IgD-negative memory B cell (primary cell): ENCODE data around the gene ADIPOR2. TPM values are rescaled to one million over a fixed set of nuclear protein-coding genes. Genes with fewer than 3 reads are reported as not detected.
A peak's percentile ranks its signal among the peaks of the same experiment; 100 is the strongest.

Experiments
- H3K27ac Mint-ChIP-seq, 3 donors: one replicate each; pipeline ENCODE4 v1.8.0; 2020 to 2022; ENCODE audit warnings: mild to moderate bottlenecking in 3 of 3, mixed read lengths in 3 of 3, moderate library complexity in 1 of 3
- H3K27me3 Mint-ChIP-seq: one replicate; pipeline ENCODE4 v1.8.0; 2021; ENCODE audit warnings: mixed read lengths
- H3K36me3 Mint-ChIP-seq: one replicate; pipeline ENCODE4 v1.8.0; 2020; ENCODE audit warnings: mild to moderate bottlenecking, mixed read lengths
- H3K4me1 Mint-ChIP-seq, 3 donors: one replicate each; pipeline ENCODE4 v1.8.0; 2020 to 2022; ENCODE audit warnings: mixed read lengths in 3 of 3, mild to moderate bottlenecking in 1 of 3
- H3K4me3 Mint-ChIP-seq, 4 donors: one replicate each; pipeline ENCODE4 v1.8.0; 2020 to 2022; ENCODE audit warnings: mild to moderate bottlenecking in 4 of 4, mixed read lengths in 4 of 4, moderate library complexity in 3 of 4
- H3K9me3 Mint-ChIP-seq, 3 donors: one replicate each; pipeline ENCODE4 v1.8.0; 2020 to 2021; ENCODE audit warnings: mixed read lengths in 3 of 3, mild to moderate bottlenecking in 1 of 3
- polyA plus RNA-seq: library from polyadenylated mRNA; unstranded; fragments of 300-500 nt; fragmentation: Illumina TruSeq; gene quantifications from one replicate; pipeline ENCODE4 v1.2.3, GENCODE V29; 2021

ADIPOR2 gene
- polyA plus RNA-seq, 1 donor from 2014 or later = 2.9 TPM

DNA sequence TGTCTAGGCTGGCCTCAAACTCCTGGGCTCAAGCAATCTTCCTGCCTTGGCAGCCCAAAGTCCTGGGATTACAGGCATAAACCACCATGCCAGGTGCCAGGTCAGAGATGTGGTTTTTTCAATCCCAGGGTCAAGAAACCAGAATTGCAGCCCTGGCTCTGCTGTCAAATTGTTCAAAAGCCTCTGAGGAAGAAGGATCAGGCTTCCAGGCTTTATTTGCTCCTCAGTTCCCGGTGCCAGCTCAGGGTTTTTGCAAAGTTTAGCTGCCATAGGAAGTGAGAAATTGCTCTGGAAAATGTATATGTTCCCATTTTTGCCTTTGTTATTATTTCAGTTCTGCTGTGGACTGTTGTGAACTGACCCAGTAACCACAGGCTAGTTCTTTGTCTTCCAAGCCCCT lies 33.2 kb upstream of the ADIPOR2 start:
- H3K9me3 Mint-ChIP-seq = no peaks in the 10 kb centered on the region
- H3K27me3 Mint-ChIP-seq = peaks cover under 1% of the 10 kb centered on the region
- H3K4me1 Mint-ChIP-seq = peaks cover 5 to 8% (median 7%) of the 10 kb centered on the region in 3 donors
- H3K36me3 Mint-ChIP-seq = no peaks in the 10 kb centered on the region
- H3K4me3 Mint-ChIP-seq = no peak overlapping the region
- H3K27ac Mint-ChIP-seq = no peak overlapping the region

DNA sequence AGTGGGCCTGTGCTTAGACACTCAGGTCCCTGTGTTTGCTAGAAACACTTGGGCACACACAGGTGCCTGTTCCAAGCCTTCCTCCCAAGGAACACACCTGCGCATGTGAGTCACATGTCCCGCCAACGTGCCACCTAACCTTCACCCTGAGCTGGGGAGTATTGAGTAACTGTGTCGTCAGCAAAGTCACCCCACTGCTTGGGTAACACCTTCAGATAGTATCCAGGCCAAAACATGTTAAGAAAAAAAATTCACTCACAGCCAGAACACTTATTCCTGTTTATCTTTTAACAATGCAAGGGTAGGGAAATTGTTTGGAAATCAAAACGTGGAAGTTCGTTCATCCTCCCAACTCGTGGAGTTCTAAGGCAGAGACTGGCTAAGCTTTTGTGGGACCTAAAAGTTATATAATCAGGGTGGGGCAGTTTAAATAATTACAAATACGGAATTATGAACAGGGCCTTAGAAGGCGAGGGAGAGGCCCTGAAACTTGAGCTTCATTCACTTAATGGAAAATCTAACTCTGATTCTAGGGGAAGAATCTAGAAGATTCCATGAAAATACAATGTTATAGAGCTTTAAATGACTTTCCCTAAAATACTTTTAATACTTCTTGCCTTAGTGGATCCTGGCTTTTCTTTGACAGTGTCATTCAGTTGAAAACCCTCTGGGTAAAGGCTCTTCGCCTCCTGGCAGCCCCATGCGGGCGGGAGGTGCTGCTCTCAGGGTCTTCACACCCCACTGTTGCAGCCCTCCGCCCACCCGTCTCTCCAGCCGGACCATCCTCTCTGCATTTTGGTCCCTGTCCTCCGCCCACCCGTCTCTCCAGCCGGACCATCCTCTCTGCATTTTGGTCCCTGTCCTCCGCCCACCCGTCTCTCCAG lies 30.3 kb upstream of the ADIPOR2 start:
- no peaks in the 10 kb centered on the region for H3K27me3 Mint-ChIP-seq
- H3K4me3 Mint-ChIP-seq = peak overlapping the region in 3 of 4 donors; percentile 41 to 76 (median 50)
- no peaks in the 10 kb centered on the region for H3K36me3 Mint-ChIP-seq
- H3K9me3 Mint-ChIP-seq = no peaks in the 10 kb centered on the region
- H3K27ac Mint-ChIP-seq = peak overlapping the region; percentile 25 to 87 (median 65)
- H3K4me1 Mint-ChIP-seq = peaks cover 8 to 11% (median 9%) of the 10 kb centered on the region in 3 donors

DNA sequence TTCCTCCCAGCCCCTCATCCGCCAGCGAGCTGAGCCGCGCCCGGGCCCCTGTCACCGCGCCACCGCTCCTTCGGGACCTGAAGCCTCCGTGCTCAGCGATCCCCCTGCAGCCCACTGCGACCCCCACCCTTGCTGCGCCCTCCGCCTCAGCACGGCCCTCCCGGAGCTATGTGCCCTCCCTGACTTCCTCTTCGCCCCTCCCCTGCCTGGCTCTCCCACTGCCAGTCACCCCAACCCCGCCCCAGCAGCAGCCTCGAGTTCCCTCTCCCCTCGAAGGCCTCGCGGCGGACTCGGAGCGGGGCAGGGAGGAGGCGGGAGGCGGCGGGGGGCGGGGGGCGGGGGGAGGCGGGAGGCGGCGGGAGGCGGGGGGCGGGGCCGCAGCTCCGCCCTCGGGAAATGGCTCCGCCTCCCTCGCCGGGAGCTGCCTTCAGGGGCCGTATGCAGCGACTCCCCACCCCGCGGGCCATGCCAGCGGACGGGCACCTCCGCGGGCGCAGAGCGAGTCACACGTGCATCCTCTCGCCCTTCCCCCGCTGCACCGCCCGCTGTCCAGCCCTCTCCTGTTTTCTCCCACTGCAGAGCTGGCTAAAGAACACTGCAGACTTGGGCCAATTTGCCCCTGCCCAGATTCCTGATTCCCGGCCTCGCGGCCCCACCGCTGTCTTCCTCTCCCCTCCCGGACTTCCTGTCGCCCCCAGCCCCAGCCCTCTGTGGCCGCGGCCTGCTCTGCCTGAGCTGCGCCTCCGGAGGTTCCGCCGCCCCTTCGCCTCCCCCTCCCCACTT lies 29.1 kb upstream of the ADIPOR2 start:
- Mint-ChIP-seq H3K27me3 (peaks cover 2% of the 10 kb centered on the region), H3K36me3 (no peaks in the 10 kb centered on the region), H3K9me3 (no peaks in the 10 kb centered on the region), H3K27ac (peak overlapping the region in 2 of 3 donors; percentile 73 to 74), H3K4me1 (peaks cover 9 to 16% (median 13%) of the 10 kb centered on the region in 3 donors), H3K4me3 (peak overlapping the region; percentile 82 to 88 (median 86))

DNA sequence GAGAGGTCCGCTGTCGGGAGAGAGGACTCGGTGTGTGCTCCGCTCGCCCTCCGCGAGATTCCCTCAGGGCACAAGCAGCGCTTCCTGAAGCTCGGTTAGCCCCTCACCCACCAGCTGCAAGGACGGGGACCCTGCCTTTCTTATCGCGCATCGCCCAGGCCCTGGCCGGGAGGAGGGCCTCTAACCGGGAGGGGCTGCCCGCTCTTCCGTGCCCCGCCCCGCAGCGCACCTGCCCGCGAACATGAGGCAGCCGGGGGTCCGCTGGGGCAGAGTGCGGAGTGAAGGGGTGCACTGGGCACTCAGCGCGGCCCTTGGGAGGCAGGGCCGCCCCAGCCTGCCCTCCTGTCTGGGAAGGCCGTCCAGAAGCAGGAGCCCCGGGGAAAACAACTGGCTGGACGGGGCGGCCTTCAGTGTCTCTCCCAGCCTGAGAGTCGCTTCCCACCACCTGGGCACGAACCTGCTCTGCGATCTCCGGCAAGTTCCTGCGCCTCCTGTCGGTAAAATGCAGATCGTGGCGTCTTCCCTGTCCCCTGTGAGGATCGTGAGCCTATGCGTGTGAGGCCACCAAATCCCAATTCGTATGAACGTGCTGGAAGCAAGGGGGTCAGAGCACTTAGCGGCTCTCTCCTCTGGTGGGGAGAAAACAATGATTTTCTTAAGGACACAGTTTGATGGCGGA lies 28.0 kb upstream of the ADIPOR2 start:
- Mint-ChIP-seq H3K27me3 (peaks cover 2% of the 10 kb centered on the region), H3K4me1 (peaks cover 16 to 21% (median 20%) of the 10 kb centered on the region in 3 donors), H3K27ac (peak overlapping the region in 2 of 3 donors; percentile 60), H3K4me3 (peak overlapping the region; percentile 74 to 87 (median 84)), H3K9me3 (no peaks in the 10 kb centered on the region), H3K36me3 (no peaks in the 10 kb centered on the region)

DNA sequence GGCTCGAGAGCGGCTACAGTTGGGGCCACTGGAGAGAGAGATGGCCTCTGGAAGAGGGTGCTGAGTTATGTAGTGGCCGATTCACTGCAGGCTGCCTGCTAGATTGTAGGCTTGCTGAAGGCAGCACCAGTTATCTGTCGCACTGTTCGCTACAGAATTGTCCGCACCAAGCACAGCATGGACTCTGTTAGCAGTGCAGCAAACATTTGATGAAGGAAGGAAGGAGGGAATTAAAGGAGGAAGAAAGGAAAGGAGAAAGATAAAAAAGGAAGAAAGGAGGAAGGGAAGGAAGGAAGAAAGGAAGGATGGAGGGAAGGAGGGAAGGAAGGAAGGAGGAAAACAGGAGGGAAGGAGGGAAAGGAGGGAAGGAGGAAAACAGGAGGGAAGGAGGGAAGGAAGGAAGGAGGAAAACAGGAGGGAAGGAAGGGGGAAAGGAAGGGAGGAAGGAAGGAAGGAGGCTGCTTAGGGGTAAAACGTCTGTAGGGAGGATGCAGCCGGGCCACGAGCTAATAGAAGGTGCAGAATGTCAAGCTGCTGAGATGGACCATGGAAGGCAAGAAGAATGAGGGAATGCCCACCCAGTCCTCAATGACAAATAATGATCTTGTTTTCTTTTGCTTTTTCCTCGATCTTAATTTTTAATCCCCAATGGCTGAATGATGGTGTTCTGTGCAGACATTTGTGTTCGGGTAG lies 27.3 kb upstream of the ADIPOR2 start:
- Mint-ChIP-seq H3K4me3 (peak overlapping the region; percentile 74 to 87 (median 84)), H3K4me1 (peaks cover 20 to 22% (median 22%) of the 10 kb centered on the region in 3 donors), H3K9me3 (no peaks in the 10 kb centered on the region), H3K27ac (peak overlapping the region in 2 of 3 donors; percentile 60 to 88), H3K27me3 (peaks cover 2% of the 10 kb centered on the region), H3K36me3 (no peaks in the 10 kb centered on the region)

DNA sequence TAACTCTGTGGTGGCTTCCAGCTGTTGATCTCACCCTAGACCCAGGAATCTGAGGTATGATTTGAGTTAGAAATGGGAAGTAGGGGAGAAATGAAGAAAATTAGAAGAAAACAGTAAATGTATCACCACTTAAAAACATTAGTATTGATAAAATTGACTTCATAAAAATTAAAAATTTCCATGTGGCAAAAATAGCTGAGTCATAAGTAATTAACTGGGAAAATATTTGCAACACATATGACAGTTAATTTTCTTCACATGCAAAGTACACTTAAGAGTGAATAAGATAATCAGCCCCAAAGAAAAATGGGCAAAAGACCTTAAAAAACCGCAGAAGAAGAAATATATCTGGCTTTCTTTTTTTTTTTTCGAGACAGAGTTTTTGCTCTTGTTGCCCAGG lies 25.5 kb upstream of the ADIPOR2 start:
- peaks cover 2% of the 10 kb centered on the region for H3K27me3 Mint-ChIP-seq
- H3K4me1 Mint-ChIP-seq = peaks cover 23 to 27% (median 24%) of the 10 kb centered on the region in 3 donors
- H3K36me3 Mint-ChIP-seq = peaks cover 3% of the 10 kb centered on the region
- H3K4me3 Mint-ChIP-seq = peak overlapping the region in 2 of 4 donors; percentile 17 to 74
- no peaks in the 10 kb centered on the region for H3K9me3 Mint-ChIP-seq
- H3K27ac Mint-ChIP-seq = peak overlapping the region in 1 of 3 donors; percentile 81

DNA sequence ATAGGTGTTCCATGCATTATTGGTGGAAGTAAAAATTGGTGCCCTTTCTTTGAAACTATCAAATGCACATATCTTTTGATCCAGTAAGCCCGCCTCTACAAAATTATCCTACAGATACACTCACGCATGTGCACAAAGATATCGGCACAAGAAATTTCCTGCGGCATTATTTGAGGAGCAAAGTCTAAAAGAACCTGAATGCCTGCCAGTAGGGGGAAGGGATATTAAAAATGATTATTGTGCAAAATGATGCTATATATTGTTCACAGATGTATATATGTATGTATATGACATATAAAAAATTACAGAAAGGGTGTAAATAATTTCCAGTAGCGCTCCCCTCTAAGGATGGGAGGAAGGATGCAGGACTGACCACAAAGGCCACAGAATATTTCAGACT lies 24.7 kb upstream of the ADIPOR2 start:
- H3K36me3 Mint-ChIP-seq = peaks cover 3% of the 10 kb centered on the region
- peak overlapping the region in 1 of 4 donors; percentile 23 for H3K4me3 Mint-ChIP-seq
- peaks cover 2% of the 10 kb centered on the region for H3K27me3 Mint-ChIP-seq
- H3K9me3 Mint-ChIP-seq = no peaks in the 10 kb centered on the region
- peak overlapping the region in 1 of 3 donors; percentile 36 for H3K27ac Mint-ChIP-seq
- H3K4me1 Mint-ChIP-seq = peaks cover 20 to 26% (median 24%) of the 10 kb centered on the region in 3 donors

DNA sequence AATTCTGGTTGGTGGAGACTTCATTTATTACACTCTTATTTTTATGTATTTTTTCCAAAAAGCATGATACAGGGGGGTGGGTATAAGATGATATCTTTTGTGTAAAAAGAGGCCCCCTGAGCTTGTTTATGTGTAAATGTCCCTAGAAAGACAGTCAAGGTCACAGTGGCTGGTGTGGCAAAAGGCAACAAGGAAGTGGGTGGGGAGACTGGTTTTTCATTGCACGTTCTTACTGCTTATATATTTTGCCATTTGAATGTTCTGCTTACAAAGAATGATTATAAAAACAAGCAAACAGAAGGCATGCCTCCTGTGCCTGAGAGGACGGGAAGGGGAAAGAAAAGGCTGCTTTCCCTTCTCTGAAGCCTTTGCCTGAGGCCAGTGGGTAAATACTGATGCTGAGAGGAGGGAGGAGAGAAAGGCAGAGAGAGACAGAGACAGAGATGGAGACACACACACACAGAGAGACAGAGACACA lies 24.1 kb upstream of the ADIPOR2 start:
- Mint-ChIP-seq H3K27ac (peak overlapping the region in 1 of 3 donors; percentile 36), H3K27me3 (peaks cover 2% of the 10 kb centered on the region), H3K4me3 (peak overlapping the region in 1 of 4 donors; percentile 23), H3K9me3 (no peaks in the 10 kb centered on the region), H3K36me3 (peaks cover 3% of the 10 kb centered on the region), H3K4me1 (peaks cover 20 to 27% (median 22%) of the 10 kb centered on the region in 3 donors)

DNA sequence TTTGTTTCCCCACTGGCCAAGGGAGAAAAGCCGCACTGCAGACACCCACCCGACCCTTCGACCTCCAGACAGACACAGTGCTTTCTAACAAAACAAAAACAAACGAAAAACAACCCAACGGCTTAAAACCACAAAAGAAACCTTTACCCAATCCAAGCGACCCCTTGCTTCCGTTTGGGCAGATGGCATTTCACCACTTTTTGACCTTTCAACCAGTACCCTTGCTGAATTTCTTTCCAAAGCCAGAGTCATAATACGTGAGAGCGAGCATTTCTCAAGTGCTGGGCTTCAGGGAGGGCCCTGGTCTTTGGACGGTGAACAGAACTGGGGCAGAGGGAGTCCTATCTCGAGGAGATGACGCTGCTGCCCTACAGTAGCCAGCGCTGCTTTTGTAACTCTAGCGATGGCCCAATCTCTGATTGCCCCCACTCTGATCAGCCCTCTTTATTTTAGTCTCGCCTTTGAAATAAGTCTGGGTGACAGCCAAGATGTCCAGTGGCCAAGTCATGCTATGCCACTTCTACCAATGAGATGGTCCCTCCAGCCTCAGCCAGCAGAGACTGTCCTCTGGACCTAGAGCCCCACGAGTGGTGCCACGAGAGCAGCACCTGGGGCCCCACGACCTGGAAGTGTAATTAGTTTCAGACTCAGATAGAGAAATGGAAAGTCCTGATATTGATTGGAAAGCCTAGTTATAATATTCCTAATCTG lies 21.9 kb upstream of the ADIPOR2 start:
- H3K4me1 Mint-ChIP-seq = peaks cover 19 to 25% (median 20%) of the 10 kb centered on the region in 3 donors
- H3K4me3 Mint-ChIP-seq = peak overlapping the region in 2 of 4 donors; percentile 8 to 19
- peaks cover 3% of the 10 kb centered on the region for H3K36me3 Mint-ChIP-seq
- H3K27me3 Mint-ChIP-seq = peaks cover 2% of the 10 kb centered on the region
- peak overlapping the region in 1 of 3 donors; percentile 23 for H3K27ac Mint-ChIP-seq
- H3K9me3 Mint-ChIP-seq = no peaks in the 10 kb centered on the region

DNA sequence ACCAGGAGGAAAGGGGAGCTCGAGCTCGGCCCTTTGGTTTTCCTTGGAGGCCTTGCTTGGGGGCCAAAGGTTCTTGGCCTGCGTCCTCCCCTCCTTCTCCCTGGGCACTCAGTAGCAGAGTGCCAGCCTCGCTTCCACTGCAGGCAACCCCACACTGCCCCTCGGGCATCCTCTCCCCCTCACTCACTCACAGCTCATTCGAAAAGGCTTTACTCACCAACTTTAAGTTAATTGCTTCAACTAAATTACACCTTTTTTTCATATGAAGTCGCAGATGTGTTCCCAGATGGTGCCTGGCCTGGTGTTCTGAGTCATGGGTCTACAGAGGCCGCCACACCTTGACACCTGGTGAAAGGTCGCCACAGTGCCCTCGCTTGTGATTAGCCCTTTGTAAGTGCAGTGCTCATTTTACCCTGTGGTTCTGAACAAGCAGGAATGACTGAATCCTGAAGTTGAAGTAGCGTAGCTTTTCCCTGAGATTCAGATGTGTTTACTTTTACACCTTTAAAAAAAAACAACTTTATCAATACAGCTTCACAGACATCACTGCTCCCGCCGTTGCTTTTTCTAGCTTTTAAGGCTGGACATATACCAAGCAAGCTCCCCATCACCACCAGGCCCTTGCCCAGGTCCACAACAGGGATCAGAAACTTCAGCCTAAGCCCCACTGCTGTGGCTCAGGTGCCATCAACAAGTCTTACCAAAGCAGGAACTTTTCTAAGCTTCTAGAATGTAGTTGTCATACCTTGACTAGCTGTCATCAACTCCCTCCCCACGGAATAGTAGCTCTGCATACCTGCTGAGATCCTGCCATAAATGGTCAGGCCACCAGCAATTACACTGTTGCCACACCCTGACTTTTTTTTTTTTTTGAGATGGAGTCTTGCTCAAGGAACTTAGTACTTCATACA lies 20.3 kb upstream of the ADIPOR2 start:
- H3K4me3 Mint-ChIP-seq = no peak overlapping the region
- peaks cover 3% of the 10 kb centered on the region for H3K36me3 Mint-ChIP-seq
- no peaks in the 10 kb centered on the region for H3K9me3 Mint-ChIP-seq
- peaks cover 2% of the 10 kb centered on the region for H3K27me3 Mint-ChIP-seq
- H3K4me1 Mint-ChIP-seq = peaks cover 16 to 22% (median 19%) of the 10 kb centered on the region in 3 donors
- peak overlapping the region in 1 of 3 donors; percentile 42 for H3K27ac Mint-ChIP-seq

DNA sequence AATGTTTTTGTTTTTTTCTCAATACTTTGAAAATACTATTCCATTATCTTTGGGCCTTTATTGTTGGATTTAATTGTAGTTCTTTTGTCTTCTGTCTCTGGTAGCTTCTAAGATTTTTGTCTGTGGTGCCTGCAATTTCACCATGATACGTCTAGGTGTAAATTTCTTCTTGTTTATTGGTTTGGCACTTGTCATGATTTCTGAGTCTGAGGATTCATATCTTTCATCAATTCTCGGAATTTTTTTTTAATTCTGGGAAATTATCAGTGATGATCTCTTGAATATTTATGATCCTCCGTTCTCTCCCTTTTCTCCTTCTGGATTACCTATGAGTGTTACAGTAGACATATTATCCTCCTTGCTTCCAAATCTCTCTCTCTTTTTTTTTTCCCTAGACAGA lies 14.8 kb upstream of the ADIPOR2 start:
- no peaks in the 10 kb centered on the region for H3K36me3 Mint-ChIP-seq
- H3K4me3 Mint-ChIP-seq = no peak overlapping the region
- peaks cover 3% of the 10 kb centered on the region for H3K27me3 Mint-ChIP-seq
- no peaks in the 10 kb centered on the region for H3K9me3 Mint-ChIP-seq
- peaks cover 0 to 4% (median 0%) of the 10 kb centered on the region in 3 donors for H3K4me1 Mint-ChIP-seq
- H3K27ac Mint-ChIP-seq = no peak overlapping the region

DNA sequence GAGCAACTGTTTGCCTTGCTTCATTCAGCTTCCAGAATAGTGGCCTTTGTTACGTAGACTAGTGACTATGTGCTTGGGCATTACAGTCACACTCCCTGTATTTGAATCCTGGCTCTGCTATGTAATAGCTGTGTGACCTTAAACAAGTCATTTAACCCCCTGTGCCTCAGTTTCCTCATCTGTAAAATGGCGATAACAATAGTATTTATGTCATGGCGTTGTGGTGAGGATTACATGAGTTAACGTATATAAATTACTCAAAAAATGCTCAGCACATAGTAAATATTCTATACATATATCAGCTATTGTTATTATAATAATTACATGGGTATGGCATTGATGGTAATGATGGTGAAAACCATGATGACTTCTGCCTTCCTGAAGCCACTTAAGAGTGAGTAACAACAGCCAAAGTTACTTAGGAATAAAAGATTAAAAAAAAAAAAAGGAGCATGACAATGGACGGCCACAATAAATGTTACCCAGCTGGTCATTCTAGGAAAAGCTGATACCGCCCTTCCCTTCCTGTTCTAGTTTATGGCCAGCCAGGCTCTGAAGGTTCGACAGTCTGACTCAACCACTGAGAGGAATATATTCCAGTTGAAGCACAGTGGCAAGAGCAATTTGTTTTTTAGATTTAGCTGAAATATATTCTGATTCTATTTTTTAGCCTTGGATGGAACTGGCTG lies 9.9 kb upstream of the ADIPOR2 start:
- peaks cover 3% of the 10 kb centered on the region for H3K27me3 Mint-ChIP-seq
- no peak overlapping the region for H3K27ac Mint-ChIP-seq
- no peak overlapping the region for H3K4me3 Mint-ChIP-seq
- peaks cover 0 to 3% (median 0%) of the 10 kb centered on the region in 3 donors for H3K9me3 Mint-ChIP-seq
- H3K4me1 Mint-ChIP-seq = peaks cover 0 to under 1% (median 0%) of the 10 kb centered on the region in 3 donors
- H3K36me3 Mint-ChIP-seq = no peaks in the 10 kb centered on the region
